Measurements from ENCODE around the gene EOGT.

EOGT gene

DNA sequence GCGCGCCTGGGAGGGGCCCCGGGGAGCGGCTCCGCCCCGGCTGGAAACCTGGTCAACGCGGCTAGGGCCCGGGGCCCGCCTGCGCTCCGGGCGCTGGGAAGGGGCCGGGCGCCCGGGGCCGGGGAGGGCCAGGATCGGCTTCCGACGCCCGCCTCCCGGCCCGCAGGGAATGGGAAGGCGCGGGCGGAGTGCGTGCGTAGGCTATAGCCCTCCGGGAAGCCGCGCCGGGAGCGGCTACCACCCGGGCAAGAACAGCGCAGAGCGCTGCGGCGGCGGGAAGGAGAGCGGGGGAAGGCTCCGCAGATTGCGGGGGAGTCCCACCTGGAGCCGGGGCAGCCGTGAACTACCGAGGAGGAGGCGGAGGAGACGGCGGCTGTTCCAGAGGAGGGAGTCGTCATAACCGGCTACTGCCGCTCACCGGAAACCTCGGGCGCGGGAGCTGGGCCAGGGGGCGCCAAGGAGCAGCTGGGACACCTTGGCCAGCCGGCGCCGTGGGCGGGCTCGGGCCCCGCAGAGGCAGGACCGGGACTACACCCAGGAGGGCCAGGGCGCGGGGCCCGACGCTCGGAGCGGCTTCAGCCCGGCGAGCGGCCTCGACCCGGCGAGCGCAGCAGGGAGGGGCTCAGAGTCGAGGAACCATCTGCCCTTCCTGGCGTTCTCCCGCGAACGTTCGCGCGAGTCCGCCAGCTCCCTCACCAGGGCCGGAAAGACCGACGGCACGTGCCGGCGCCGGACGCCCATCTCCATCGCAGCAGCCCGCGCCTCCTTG is at the start of gene EOGT:
EOGT (minus strand) TSS at position 432 of the 769 bp plus-strand sequence. CDS start 3,838 bp downstream, outside the sequence.
- peak; percentile 55 for DNase-seq

DNA sequence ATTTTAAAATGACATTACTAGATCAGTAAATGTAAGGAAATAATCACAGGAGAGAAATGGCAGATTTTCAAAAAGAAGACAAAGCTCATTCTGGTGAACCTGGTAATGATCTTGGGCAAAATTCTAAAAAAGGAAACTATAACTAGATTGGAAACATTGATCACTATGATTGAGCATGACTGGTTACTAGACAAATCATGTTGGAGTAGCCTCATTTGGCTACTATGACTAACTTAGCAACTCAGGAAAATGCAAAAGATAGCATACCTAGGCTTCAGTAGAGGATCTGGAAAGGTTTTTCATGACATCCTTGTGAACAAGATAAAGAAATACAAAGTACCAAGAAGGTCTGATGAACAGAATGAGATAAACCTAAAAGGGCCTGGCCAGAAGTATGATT is 46.2 kb upstream of the EOGT start:
- no peak for DNase-seq

DNA sequence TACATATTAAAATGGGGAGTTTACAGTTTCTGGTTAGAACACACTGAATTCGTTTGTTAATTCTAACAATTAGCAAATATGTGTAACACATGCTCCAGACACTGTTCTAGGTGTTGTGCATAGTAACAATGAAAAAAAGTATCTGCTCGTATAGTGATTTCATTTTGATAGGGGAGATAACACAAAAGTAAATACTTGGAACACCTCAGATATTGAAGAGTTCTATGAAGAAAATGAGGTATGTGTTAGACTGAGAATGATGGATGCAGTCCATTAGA is 45.4 kb upstream of the EOGT start:
- no peak for DNase-seq

DNA sequence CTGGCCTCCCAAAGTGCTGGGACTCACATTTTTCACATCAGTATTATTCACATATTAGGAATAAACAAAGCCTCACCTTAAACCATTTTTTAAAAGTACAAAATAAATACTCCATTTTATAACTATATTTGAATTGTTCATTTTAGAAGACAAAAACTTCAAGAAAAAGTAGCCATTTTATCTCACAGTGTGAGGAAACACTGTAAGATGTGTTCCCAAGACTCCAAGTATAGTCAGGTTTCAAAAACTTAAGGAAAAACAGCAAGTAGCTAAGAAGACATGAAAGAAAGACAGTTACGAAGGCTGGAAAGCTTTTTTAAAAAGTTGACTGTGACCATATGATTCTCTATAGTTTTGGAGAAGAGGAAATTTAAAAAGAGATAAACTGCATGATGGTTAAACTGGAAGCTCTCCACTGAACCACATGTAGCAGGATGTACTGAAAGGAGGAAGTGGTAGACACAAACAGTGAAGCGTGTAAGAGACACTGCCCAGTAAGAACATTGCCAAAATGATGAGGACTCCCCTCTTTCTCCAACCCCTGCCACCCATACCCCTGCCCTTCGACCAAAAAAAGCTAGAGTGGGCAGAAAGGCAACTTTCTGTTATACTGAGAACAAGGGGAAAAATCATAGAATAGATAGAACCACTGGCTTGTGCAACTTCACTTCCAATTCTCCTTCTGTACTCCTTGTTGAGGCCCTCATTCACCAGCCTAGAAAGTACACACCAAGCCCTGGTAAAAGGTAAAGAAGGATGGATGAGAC is 44.9 kb upstream of the EOGT start:
- no peak for DNase-seq

DNA sequence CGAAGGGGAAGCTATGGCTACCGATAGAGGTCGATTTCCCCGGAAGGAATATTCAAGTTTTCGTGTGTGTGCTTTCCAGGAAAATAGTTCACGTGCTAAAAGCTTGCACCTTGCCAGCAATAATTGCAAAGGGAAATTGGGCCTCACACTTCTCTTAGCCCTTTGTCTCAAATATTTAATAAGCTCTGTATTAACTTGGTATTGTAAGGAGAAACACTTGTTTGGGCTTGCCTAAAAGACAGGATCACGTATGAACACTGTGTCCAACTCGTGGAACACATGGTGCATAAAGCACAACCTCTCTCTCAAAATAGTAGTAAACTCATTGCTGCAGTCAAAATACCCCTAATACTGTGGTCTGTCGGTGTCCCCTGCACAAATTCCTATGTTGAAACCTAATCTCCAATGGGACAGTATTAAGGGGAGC is 39.0 kb upstream of the EOGT start:
- no peak for DNase-seq

DNA sequence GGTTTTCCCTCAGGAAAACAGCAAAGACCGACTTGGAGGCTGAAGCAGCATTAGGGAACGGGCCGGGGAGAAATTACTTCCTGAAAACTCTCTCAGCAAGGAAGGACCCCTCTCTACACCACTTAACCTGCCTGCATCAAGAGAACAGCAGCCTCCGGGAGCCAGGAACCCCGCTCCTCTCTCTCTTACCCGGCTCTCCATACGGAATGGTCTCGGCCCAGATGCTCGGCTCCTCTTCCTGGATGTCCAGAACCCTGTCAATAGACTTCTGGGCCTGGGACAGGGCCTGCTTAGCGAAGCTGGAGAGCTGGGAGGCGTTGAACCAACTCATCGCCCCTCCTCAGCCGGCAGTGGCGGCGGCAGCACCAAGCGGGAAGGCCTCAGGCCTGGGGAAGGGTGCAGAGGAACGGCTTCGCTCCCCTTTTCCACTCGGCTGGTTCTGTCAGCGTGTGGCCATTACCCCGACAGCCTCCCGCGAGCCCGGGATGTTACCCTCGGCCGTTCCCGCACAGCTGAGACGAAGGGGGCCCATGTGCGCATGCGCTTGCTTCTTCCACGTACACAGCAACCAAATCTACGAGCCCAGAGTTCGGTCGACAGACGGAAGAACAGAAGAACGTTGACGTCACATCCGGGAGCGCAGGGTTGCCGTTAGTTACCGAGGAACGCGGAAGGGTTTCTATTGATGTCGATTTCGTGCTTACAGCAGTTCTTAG is 38.4 kb upstream of the EOGT start, which contains the start of gene TMF1:
TMF1 (minus strand) TSS at position 578 of the 716 bp plus-strand sequence; CDS start at position 331, 247 bp downstream.
- no peak for DNase-seq

DNA sequence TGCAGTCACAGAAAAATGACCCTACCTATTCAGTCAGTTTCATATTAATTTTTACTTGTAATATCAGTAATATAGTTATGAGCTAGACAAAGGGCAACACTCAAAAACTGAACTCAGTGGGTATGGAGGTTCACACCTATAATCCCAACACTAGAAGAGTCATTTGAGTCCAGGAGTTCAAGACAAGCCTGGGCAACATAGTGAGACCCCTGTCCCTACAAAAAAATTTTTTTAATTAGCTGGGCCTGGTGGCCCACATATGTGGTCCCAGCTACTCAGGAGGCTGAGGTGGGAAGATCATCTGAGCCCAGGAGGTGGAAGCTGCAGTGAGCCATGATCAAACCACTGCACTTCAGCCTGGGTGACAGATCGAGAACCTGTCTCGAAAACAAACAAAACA is 35.5 kb upstream of the EOGT start:
- no peak for DNase-seq

DNA sequence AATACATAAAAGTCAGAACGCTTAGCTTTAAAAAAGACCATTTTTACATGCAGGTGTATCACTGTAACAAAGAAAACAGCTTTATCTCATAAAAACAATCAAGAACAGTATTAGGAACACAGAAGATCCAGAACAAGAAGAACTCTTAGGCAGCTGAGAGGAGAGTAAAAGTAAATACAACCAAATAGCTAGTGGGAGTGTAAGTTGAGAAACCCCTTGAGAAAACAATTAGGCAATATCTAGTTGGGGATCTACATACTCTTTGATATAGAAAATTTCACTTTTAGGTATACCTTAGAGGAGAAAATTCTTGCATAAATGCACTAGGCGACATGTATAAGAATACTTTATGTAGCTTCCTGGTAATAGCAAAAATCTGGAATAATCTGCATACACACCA is 31.1 kb upstream of the EOGT start:
- DNase-seq: no peak

DNA sequence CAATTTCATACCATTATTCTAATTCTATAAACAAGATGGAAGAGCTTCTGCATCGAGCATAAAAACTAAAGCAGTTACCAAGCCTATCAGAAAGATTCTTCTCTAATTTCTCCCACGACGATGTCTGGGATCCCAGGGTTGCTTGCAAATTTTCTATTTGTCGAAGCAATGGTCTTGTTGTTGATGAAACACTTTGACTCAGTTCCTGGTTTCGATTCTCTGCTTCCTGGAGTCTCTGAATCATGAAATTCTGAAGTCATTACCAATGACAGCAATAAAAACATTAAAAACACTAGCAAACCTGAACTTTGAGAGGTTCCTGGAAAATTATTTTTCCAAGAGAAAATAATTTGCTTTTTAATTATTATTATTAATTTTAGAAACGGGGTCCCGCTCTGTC is 20.0 kb upstream of the EOGT start:
- no peak for DNase-seq

DNA sequence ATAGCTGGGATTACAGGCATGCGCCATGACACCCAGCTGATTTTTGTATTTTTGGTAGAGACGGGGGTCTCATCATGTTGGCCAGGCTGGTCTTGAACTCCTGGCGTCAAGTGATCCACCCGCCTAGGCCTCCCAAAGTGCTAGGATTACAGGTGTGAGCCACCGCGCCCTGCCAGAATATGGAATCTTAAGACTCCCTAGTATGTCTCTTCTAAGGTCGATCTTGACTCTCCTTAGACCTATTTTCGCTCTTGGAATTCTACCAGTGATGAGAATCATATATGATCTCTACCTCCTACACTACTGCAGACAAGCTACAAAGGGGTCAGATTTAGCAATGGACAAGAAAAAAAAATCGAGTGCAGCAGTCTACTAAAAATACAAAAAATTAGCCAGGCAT is 19.3 kb upstream of the EOGT start:
- DNase-seq: no peak

DNA sequence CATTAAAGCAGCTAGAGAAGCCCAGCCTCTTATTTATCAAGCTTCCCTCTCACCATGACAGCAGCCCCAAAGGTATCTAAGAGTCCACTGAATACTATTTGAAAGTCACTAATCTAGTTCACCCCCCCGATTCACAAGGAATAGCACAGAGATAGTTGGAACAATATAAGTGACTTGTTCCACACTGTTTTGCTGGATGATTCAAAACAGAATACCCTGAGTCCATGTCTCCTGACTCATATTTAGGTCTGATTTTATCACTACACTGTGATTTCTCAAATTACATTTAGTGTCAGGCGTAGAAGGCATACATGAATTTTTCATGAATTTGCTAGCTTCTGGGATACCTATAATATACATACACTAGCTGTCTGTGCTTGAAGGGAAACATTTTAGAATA is 18.7 kb upstream of the EOGT start:
- DNase-seq: no peak

DNA sequence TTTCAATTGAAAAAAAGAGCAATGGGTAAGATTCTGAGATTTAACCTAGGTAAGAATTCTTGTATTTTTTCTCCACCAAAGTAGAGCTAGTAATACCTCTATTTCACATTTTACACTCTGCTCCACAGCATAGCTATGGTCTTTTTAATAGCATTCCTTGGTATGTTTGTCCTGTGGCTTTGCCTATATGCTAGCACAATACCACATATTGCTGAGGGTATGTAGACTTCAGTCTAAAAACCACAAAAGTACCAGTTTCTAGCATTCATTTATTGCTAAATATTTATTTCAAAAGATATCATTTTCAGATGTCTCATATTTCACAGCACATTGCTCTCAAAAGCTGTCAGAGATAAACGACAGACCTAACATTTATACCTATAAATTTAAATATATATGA is 18.2 kb upstream of the EOGT start:
- no peak for DNase-seq

DNA sequence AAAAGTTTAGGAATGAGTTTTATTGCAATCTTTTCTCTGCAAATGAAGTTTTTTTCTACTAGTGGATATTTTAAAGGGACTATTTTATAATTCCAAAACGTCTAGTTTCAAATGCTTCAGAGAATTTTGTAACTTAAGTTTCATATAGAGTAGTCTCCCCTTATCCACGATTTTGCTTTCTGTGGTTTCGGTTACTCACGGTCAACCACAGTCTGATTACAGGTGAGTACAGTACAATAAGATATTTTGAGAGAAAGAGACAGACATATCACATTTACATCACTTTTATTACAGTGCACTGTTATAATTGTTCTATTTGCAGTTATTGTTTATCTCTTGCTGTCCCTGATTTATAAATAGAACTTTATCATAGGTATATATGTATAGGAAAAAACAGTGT is 7.4 kb upstream of the EOGT start:
- no peak for DNase-seq

DNA sequence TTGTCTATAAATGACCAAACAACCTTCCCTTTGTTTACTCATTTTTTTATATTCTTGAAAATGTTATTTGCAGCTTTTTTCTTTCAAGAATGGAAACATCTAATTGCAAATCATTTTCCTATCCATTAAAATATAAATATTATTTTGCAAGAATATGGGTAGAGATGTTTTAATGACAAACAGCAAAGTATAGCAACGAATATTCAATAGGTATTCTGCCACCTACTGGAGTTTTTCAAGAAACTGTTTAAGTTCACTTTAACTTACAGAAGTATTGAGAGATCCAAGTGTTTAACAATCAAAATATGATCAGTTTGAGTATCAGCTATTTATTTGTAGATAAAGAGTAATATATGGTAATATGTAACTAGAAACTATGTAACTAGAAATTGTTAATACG is 6.9 kb upstream of the EOGT start:
- no peak for DNase-seq

DNA sequence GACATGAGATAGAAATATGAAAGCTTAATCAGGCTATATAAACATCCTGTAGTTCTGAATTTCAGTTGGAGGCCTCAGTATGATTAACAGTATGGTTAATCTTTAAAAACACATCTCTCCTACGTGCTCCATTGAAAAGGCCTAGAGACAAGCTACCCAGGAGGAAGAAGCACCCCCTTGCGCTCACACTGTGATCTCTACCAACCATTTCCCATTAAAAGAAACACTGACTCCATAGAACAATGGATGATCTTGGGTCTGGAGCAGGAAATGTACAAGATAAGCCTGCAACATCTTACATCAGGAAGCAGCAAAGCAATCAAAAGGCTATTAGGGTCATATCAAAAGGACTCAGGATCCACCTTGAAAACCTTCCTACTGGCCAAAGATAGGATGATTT is 3.4 kb upstream of the EOGT start:
- DNase-seq: no peak

DNA sequence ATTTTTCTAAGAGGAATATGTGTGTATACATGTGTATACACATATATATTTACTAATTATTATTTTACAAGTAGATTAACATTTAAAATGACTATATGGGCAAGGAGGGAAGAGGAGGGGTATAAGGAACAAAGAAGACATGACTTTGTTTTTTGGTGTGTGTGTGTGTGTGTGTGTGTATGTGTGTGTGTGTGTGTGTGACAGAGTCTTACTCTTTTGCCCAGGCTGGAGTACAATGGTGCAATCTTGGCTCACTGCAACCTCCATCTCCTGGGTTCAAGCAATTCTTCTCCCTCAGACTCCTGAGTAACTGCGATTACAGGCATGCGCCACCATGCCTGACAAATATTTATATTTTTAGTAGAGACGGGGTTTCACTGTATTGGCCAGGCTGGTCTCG is 2.6 kb upstream of the EOGT start:
- DNase-seq: no peak

DNA sequence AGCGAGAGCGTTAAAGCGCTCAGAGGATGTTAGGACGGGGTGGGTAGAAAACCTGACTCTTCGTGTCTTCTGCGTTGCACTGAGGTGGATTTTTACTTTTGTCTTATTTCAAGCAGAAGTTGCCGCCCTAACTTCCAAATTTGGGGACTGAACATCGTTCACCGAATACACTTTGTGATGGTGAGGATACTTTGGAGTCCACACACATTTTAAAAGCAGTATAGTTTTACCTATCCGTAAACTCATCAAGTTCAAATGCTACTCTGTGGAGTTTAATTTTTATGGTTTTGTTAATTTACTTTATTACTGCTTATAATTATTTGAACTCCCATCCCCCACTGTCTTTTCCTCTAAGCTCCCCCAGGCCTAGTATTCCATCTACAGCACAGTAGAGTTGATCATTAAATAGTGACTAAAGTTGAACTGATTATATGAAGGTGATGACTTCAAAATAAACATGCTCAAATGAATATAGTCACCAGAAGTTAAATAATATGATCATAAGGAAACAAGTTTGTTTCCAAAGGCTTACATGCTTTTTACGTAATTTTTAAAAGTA is 617 bp upstream of the EOGT start:
- no peak for DNase-seq

DNA sequence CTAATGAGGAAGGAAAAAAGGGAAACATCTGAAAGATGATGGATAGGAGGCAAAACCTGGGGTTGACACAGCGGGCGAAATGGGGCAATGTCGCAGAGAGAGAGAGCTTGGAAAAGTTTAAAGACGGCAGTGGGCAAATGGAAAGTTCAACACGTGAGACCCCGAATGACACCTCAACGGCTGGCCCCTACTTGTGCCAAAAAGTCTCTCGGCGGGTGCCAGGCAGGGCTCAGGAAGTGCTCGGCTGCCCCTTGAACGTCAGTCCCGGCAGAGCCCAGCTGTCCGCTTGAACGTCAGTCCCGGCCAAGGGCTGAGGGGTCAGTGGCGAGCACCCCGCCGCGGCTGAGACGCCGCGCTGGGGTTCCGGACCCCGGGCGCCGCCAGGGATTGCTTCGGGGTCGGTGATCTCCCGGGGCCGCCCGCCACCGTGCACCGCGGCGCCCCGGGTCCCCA is 658 bp downstream of the EOGT start:
- no peak for DNase-seq

DNA sequence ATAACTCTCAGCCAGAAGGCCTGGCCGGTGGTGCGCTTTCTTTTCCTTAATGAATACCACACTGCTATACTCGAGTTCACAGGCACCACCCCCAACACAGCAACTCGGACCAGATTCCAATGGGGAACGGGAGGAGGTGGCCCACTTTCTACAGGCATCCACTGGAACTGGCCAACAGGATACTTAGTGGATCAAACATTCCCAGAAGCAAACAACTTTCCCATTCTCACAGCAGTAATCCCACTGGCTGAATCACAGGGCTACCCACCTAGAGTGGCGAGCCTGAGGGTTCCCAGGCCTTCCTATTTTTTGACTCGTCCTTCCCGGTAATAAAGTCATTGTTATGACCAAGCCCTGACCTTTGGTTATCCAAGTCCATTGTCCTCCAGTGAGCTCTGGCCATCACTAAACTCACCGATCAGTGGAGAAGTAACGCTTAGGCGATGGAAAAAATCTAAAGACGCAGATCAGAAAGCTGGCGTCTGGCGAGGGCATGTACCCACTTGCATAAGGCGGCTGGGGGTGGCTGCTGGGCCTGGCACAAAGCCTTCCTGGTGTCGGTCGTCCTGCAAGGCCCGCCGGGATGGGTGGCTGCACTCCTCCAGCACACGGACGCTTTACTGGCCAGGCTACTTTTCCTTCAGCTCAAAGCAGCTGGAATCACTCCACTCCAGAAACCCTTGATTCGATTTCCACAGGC is 1.2 kb downstream of the EOGT start:
- DNase-seq: no peak

DNA sequence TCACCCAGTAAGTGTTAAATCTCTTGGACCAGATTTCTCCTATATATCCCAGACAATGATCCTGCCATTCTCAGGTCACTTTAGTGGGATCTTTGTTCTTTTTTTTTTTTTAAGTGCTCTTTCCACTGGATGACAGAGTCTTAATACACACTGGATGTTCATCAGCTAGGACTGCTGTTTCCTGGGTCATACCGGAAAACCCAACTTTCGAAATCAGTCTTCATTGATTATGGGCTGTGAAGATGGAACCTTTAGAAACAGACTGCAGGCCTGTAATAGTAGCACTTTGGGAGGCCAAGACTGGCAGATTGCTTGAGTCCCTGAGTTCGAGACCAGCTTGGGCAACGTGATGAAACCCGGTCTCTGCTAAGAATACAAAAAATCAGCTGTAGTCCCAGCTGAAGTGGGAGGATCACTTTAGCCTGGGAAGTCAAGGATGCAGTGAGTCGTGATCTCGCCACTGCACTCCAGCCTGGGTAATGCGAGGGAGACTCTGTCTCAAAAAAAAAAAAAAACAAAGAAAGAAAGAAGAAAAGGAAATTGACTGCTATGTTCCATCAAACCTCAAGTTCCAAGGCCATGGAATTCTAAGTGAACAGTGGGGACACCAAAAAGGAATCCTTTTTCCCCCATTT is 2.3 kb downstream of the EOGT start:
- no peak for DNase-seq

DNA sequence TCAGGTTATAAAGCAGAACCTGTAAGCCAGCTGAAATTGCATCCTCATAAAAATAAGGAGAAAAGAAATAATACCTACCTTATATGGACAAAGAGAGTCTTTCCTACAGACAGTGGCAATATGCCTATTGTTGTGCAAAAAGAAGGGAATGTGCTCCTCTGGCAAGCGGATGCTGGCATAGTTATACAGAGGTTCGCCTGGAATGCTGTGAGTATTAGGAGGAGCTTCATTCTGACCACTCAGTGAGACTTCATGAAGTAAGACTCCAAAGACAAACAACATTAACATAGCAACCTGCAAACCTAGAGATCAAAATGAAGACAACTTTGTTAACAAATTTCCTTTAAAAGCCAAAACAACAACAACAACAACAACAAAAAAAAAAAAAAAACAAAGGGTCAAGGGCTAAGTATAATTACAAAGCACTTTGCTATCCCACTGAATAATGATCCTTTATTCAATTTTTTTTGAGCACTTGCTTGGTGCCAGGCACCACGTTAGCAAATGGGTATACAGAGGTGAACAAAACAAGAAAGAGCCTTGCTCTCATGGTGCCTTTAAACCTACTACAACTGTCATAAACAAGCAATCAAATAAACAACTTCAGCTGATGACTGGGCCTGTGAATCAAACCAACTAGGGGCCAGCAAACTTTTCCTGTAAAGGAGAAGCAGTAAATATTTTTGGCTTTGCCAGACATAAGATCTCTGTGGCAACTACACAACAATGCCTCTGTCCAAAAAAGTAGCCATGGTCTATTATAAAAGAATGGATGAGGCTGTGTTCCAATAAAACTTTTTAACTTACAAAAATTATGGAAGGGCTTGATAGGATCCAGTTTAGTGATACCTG is 3.7 kb downstream of the EOGT start:
- no peak for DNase-seq

Measured in COR-L47 (cell line).